Skeletal muscle satellite cell (primary cell): ENCODE measurements around the gene PGAM5.

Experiments
- H3K27me3 ChIP-seq: 2 replicates; pipeline ENCODE4 v1.7.0; 2013; ENCODE audit warnings: low read length; ENCODE audit not compliant: control insufficient read depth, insufficient read depth
- H3K36me3 ChIP-seq: 2 replicates; pipeline ENCODE4 v1.7.0; 2013; ENCODE audit warnings: mild to moderate bottlenecking, control low read depth, low read length; ENCODE audit not compliant: insufficient read depth
- H3K4me1 ChIP-seq: 2 replicates; pipeline ENCODE4 v1.7.0; 2013; ENCODE audit warnings: low read length; ENCODE audit not compliant: control insufficient read depth, insufficient read depth
- H3K4me2 ChIP-seq: 2 replicates; pipeline ENCODE4 v1.7.0; 2013; ENCODE audit warnings: mild to moderate bottlenecking, low read length
- H3K4me3 ChIP-seq: 2 replicates; pipeline ENCODE4 v1.7.0; 2013; ENCODE audit warnings: low read length
- H3K9ac ChIP-seq: 2 replicates; pipeline ENCODE4 v1.7.0; 2013; ENCODE audit warnings: mild to moderate bottlenecking, low read depth, low read length, moderate library complexity
- H3K9me3 ChIP-seq: replicated peaks from 2 replicates; pipeline ENCODE4 v1.7.0; 2013; ENCODE audit warnings: mild to moderate bottlenecking, control low read depth, low read length
- small RNA-seq: library from RNA; depleted of rRNA; stranded (forward); fragments of <200 nt; gene quantifications from one replicate; pipeline ENCODE3, GENCODE V24; 2012

PGAM5 gene

GRCh38 chr12:132761032-132761920 lies 50.6 kb downstream of the PGAM5 start, which contains the start of gene ANKLE2:
ANKLE2 (minus strand) TSS chr12:132761832; CDS start chr12:132761798, 34 bp downstream.
- H3K4me2 ChIP-seq, result peak within 1 kb of the TSS; percentile 98
- H3K9ac ChIP-seq, result peak within 1 kb of the TSS; percentile 94
- peak within 1 kb of the TSS; percentile 93 for H3K4me3 ChIP-seq
- peaks cover 18% of the 10 kb centered on the region for H3K4me1 ChIP-seq
- H3K9me3 ChIP-seq, result no peaks in the 10 kb centered on the region
- no peaks in the 10 kb centered on the region for H3K27me3 ChIP-seq
- peaks cover 20% of the 10 kb centered on the region for H3K36me3 ChIP-seq

DNA sequence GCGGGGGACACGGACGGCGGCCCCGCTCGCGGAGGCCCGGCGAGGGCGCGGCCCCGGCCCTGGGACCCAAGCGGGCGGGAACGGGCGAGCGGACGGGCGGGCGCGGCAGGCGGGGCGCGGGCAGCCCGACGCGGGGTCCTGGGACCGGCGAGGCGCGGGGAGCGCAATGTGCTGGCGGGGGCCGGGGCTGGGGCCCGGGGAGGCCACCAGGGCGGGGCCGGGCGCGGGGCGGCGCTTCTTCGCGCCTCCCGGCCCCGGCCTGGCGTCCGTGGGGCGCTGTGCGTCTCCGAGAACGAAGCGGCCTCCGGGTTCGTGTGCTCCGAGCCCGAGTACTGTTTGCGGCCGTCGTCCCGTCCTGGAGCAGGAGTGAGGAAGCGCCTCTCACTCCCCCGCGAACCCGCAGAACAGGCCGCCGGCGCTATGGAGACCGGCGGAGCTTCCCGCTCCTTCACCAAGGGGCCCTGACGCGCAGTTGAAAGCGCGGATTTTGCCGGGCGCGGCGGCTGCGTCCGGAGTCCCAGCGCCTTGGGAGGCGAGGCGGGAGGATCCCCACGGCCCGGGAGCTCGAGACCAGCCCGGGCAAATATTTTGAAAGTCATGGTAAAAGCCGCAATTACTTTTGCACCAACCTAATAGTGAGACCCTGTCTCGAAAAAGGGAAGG lies 51.4 kb downstream of the PGAM5 start:
- H3K4me1 ChIP-seq, result peaks cover 25% of the 10 kb centered on the region
- peak overlapping the region; percentile 93 for H3K4me3 ChIP-seq
- H3K4me2 ChIP-seq, result peak overlapping the region; percentile 98
- peaks cover 14% of the 10 kb centered on the region for H3K36me3 ChIP-seq
- peak overlapping the region; percentile 94 for H3K9ac ChIP-seq
- H3K27me3 ChIP-seq, result no peaks in the 10 kb centered on the region
- no peaks in the 10 kb centered on the region for H3K9me3 ChIP-seq

DNA sequence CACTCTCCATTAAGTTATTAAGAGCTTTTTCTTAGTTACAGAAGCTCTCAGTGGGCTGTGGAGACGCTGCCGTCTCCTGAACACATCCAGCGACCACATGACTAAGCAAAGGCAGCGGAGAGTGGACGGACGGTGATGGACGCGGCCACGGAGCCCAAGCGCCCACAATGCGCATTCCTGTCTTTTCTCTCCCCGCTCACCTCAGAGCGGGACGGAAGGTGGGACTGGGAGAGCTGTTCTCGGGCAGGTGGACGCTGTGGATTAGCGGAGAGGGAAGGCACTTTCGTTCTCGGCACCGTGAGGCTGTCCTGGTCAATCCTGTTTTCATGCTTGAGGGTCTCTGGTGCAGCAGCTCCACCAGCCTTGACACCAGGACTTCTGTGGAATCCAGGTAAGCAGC lies 53.6 kb downstream of the PGAM5 start:
- no peak overlapping the region for H3K4me2 ChIP-seq
- no peaks in the 10 kb centered on the region for H3K9me3 ChIP-seq
- no peak overlapping the region for H3K9ac ChIP-seq
- no peak overlapping the region for H3K4me3 ChIP-seq
- peaks cover 40% of the 10 kb centered on the region for H3K4me1 ChIP-seq
- H3K36me3 ChIP-seq, result peaks cover 8% of the 10 kb centered on the region
- no peaks in the 10 kb centered on the region for H3K27me3 ChIP-seq

GRCh38 chr12:132765361-132765760 lies 54.7 kb downstream of the PGAM5 start:
- H3K9me3 ChIP-seq, result no peaks in the 10 kb centered on the region
- peaks cover 31% of the 10 kb centered on the region for H3K4me1 ChIP-seq
- H3K4me3 ChIP-seq, result no peak overlapping the region
- no peaks in the 10 kb centered on the region for H3K27me3 ChIP-seq
- peaks cover 16% of the 10 kb centered on the region for H3K36me3 ChIP-seq
- H3K9ac ChIP-seq, result no peak overlapping the region
- H3K4me2 ChIP-seq, result no peak overlapping the region

- H3K4me3 ChIP-seq, result peak overlapping the region; percentile 12
- H3K9me3 ChIP-seq, result no peaks in the 10 kb centered on the region
- peaks cover 33% of the 10 kb centered on the region for H3K4me1 ChIP-seq
- H3K27me3 ChIP-seq, result no peaks in the 10 kb centered on the region
- peaks cover 22% of the 10 kb centered on the region for H3K36me3 ChIP-seq
- no peak overlapping the region for H3K9ac ChIP-seq
- peak overlapping the region; percentile 17 for H3K4me2 ChIP-seq
Observed at GRCh38 chr12:132766380-132767085, 55.9 kb downstream of the PGAM5 start.

- Histone ChIP-seq H3K4me2 (no peak overlapping the region), H3K9me3 (no peaks in the 10 kb centered on the region), H3K27me3 (no peaks in the 10 kb centered on the region), H3K9ac (no peak overlapping the region), H3K4me1 (peaks cover 25% of the 10 kb centered on the region), H3K36me3 (peaks cover 68% of the 10 kb centered on the region), H3K4me3 (no peak overlapping the region)
Observed at GRCh38 chr12:132771126-132771838, 60.6 kb downstream of the PGAM5 start.

Small RNA genes lying within 50 kb of the gene (small RNA-seq; reads per million reads assigned to genes)
- gene RNA5SP379, result 0.21 reads per million
